Smooth muscle cell (in vitro differentiated cells): Measurements from ENCODE around the gene IFI44L. TPM values are rescaled to one million over a fixed set of nuclear protein-coding genes. Genes with fewer than 3 reads are reported as not detected.

Source experiments
- DNase-seq: peaks from one replicate; lab custom pipeline; 2025; ENCODE audit not compliant: unreplicated experiment; lab: John Stamatoyannopoulos, UW
- H2AFZ ChIP-seq: fragments of 200-600 bp; sonication (generic); 2 replicates; pipeline ENCODE4 v1.6.0; 2016; ENCODE audit warnings: antibody characterized with exemption, low read depth, mild to moderate bottlenecking
- H3F3A ChIP-seq: fragments of 200-600 bp; sonication (generic); 2 replicates; pipeline ENCODE4 v1.6.0; 2017; ENCODE audit warnings: antibody characterized with exemption, low read depth
- H3K27ac ChIP-seq: fragments of 200-600 bp; sonication (generic); 2 replicates; pipeline ENCODE4 v1.5.1; 2016; ENCODE audit warnings: low read depth, mild to moderate bottlenecking
- H3K27me3 ChIP-seq: fragments of 200-600 bp; sonication (generic); 2 replicates; pipeline ENCODE4 v1.6.1; 2016; ENCODE audit warnings: low read depth, mild to moderate bottlenecking
- H3K36me3 ChIP-seq: fragments of 200-600 bp; sonication (generic); 2 replicates; pipeline ENCODE4 v1.5.1; 2016; ENCODE audit warnings: low read depth
- H3K4me1 ChIP-seq: fragments of 200-600 bp; sonication (generic); 2 replicates; pipeline ENCODE4 v1.5.1; 2016; ENCODE audit warnings: low read depth
- H3K4me2 ChIP-seq: fragments of 200-600 bp; sonication (generic); 2 replicates; pipeline ENCODE4 v1.6.0; 2016; ENCODE audit warnings: mild to moderate bottlenecking
- H3K4me3 ChIP-seq: fragments of 200-600 bp; sonication (generic); 2 replicates; pipeline ENCODE4 v1.5.1; 2016; ENCODE audit warnings: mild to moderate bottlenecking
- H3K79me2 ChIP-seq: fragments of 200-600 bp; sonication (generic); 2 replicates; pipeline ENCODE4 v1.6.0; 2016; ENCODE audit warnings: low read depth, mild to moderate bottlenecking
- H3K9ac ChIP-seq: fragments of 200-600 bp; sonication (generic); 2 replicates; pipeline ENCODE4 v1.6.0; 2016; ENCODE audit warnings: low read depth
- H3K9me3 ChIP-seq: fragments of 200-600 bp; sonication (generic); replicated peaks from 2 replicates; pipeline ENCODE4 v1.5.1; 2016; ENCODE audit warnings: low read depth
- H4K20me1 ChIP-seq: fragments of 200-600 bp; sonication (generic); 2 replicates; pipeline ENCODE4 v1.6.0; 2016; ENCODE audit warnings: low read depth
- CTCF ChIP-seq: fragments of 200-600 bp; sonication (generic); IDR thresholded peaks from 2 replicates; pipeline ENCODE4 v1.5.1; 2017; ENCODE audit warnings: borderline replicate concordance, mild to moderate bottlenecking, antibody characterized with exemption; ENCODE audit not compliant: insufficient read depth, poor library complexity, severe bottlenecking
- WGBS: methylation state at CpG from one replicate; pipeline ENCODE4 v1.1.7; 2016; ENCODE audit warnings: low lambda C conversion rate; 5-methylcytosine and 5-hydroxymethylcytosine counted together
- polyA plus RNA-seq: library from polyadenylated mRNA; unstranded; fragments of >200 nt; fragmentation: Nextera tagmentation; extraction: Ambion mirVana; gene quantifications from 2 replicates; pipeline ENCODE4 v1.2.1, GENCODE V29; 2016
- total RNA-seq: library from RNA; depleted of rRNA; stranded (reverse); fragments of >200 nt; gene quantifications from 2 replicates; pipeline ENCODE4 v1.2.3, GENCODE V29; 2014

The IFI44L gene
- total and polyA plus RNA-seq, 2 experiments from 2014 or later = not detected

GRCh38 chr1:78682496-78682895 lies 62.2 kb downstream of the IFI44L start:
- Histone ChIP-seq H3K27ac (no peak overlapping the region), H3K9me3 (no peaks in the 10 kb centered on the region), H2AFZ (no peak overlapping the region), H3K4me1 (no peaks in the 10 kb centered on the region), H3K36me3 (no peaks in the 10 kb centered on the region), H3K79me2 (no peaks in the 10 kb centered on the region), H3F3A (no peaks in the 10 kb centered on the region), H4K20me1 (no peaks in the 10 kb centered on the region), H3K9ac (no peak overlapping the region), H3K27me3 (no peaks in the 10 kb centered on the region), H3K4me2 (no peak overlapping the region), H3K4me3 (no peak overlapping the region)
- TF ChIP-seq CTCF = no peak
- DNase-seq = no peak
- 56% methylated on average over 3 of the region's 3 CpGs for WGBS

GRCh38 chr1:78683079-78683478 lies 62.8 kb downstream of the IFI44L start:
- 77% methylated on average over 2 of the region's 2 CpGs for WGBS

GRCh38 chr1:78687315-78687714 lies 67.1 kb downstream of the IFI44L start:
- WGBS = 81% methylated on average over 1 of the region's 1 CpG
- Histone ChIP-seq H3K9me3 (no peaks in the 10 kb centered on the region), H3K4me2 (no peak overlapping the region)

More at GRCh38 chr1:78683079-78683478, 62.8 kb downstream of the IFI44L start:
- Histone ChIP-seq H3K27ac (no peak overlapping the region), H3K9ac (no peak overlapping the region), H3K4me2 (no peak overlapping the region), H3K27me3 (no peaks in the 10 kb centered on the region), H3K4me3 (no peak overlapping the region), H3F3A (no peaks in the 10 kb centered on the region), H3K36me3 (no peaks in the 10 kb centered on the region), H3K9me3 (no peaks in the 10 kb centered on the region), H3K4me1 (no peaks in the 10 kb centered on the region), H3K79me2 (no peaks in the 10 kb centered on the region), H4K20me1 (no peaks in the 10 kb centered on the region), H2AFZ (no peak overlapping the region)
- no peak for TF ChIP-seq CTCF
- no peak for DNase-seq

More at GRCh38 chr1:78687315-78687714, 67.1 kb downstream of the IFI44L start:
- DNase-seq = no peak
- no peak overlapping the region for H3K4me3 ChIP-seq
- no peak overlapping the region for H3K27ac ChIP-seq
- H3K27me3 ChIP-seq = no peaks in the 10 kb centered on the region
- no peak for TF ChIP-seq CTCF
- no peaks in the 10 kb centered on the region for H3K79me2 ChIP-seq
- H3K9ac ChIP-seq = no peak overlapping the region
- no peaks in the 10 kb centered on the region for H3F3A ChIP-seq
- no peaks in the 10 kb centered on the region for H4K20me1 ChIP-seq
- no peak overlapping the region for H2AFZ ChIP-seq
- H3K36me3 ChIP-seq = no peaks in the 10 kb centered on the region
- H3K4me1 ChIP-seq = no peaks in the 10 kb centered on the region
